MM.1S (cell line): ENCODE results near the gene FXYD4.
"Not testable (repeated sequence)": the region's sequence is repeated elsewhere in the genome, so short reads cannot be mapped to it uniquely, and the experiment has no call there.

Source experiments
- DNase-seq: peaks from one replicate; pipeline ENCODE4 v3.0.0-alpha.2; 2015
- H2AFZ ChIP-seq: fragments of 300-600 bp; sonication (generic); 2 replicates; pipeline ENCODE4 v1.6.0; 2016; ENCODE audit warnings: antibody characterized with exemption, low read length
- H3F3A ChIP-seq: fragments of 300-600 bp; sonication (generic); 2 replicates; pipeline ENCODE4 v1.6.1; 2016; ENCODE audit warnings: mild to moderate bottlenecking, antibody characterized with exemption, low read length, moderate library complexity, mixed read lengths; ENCODE audit not compliant: insufficient read depth
- H3K27ac ChIP-seq: fragments of 300-600 bp; sonication (generic); 2 replicates; pipeline ENCODE4 v1.5.1; 2016; ENCODE audit warnings: mild to moderate bottlenecking, low read length
- H3K27me3 ChIP-seq: fragments of 300-600 bp; sonication (generic); replicated peaks from 2 replicates; pipeline ENCODE4 v1.6.0; 2016; ENCODE audit warnings: low read length; ENCODE audit not compliant: insufficient read depth
- H3K36me3 ChIP-seq: fragments of 300-600 bp; sonication (generic); replicated peaks from 2 replicates; pipeline ENCODE4 v1.6.1; 2016; ENCODE audit warnings: mild to moderate bottlenecking, low read length, mixed read lengths; ENCODE audit not compliant: insufficient read depth
- H3K4me1 ChIP-seq: fragments of 300-600 bp; sonication (generic); 2 replicates; pipeline ENCODE4 v1.6.1; 2016; ENCODE audit warnings: low read length, mixed read lengths
- H3K4me2 ChIP-seq: fragments of 300-600 bp; sonication (generic); 2 replicates; pipeline ENCODE4 v1.6.0; 2016; ENCODE audit warnings: low read depth, low read length
- H3K4me3 ChIP-seq: fragments of 300-600 bp; sonication (generic); 2 replicates; pipeline ENCODE4 v1.5.1; 2016; ENCODE audit warnings: low read length, mixed read lengths
- H3K79me2 ChIP-seq: fragments of 300-600 bp; sonication (generic); 2 replicates; pipeline ENCODE4 v1.6.1; 2016; ENCODE audit warnings: mixed run types, low read length, mixed read lengths
- H3K9ac ChIP-seq: fragments of 300-600 bp; sonication (generic); 2 replicates; pipeline ENCODE4 v1.6.1; 2016; ENCODE audit warnings: low read length, mixed read lengths
- H3K9me2 ChIP-seq: fragments of 300-600 bp; sonication (generic); replicated peaks from 2 replicates; pipeline ENCODE4 v1.6.1; 2016; ENCODE audit warnings: mild to moderate bottlenecking, low read length, mixed read lengths; ENCODE audit not compliant: insufficient read depth
- H3K9me3 ChIP-seq: fragments of 300-600 bp; sonication (generic); replicated peaks from 2 replicates; pipeline ENCODE4 v1.6.1; 2016; ENCODE audit warnings: mild to moderate bottlenecking, low read length, mixed read lengths; ENCODE audit not compliant: insufficient read depth
- H4K20me1 ChIP-seq: fragments of 300-600 bp; sonication (generic); 2 replicates; pipeline ENCODE4 v1.6.1; 2016; ENCODE audit warnings: mild to moderate bottlenecking, low read length, moderate library complexity, mixed read lengths; ENCODE audit not compliant: insufficient read depth
- EZH2 ChIP-seq: fragments of 300-600 bp; sonication (generic); optimal IDR thresholded peaks from 2 replicates; pipeline ENCODE3; 2017; ENCODE audit warnings: low read depth, mild to moderate bottlenecking, antibody characterized with exemption, low read length, mixed read lengths
- EZH2phosphoT487 ChIP-seq: fragments of 300-600 bp; sonication (generic); IDR thresholded peaks from 2 replicates; pipeline ENCODE4 v1.6.1; 2018; ENCODE audit warnings: antibody characterized with exemption, low read length
- TF ChIP-seq, protein P1 (sequence below): fragments of 300-600 bp; sonication (generic); IDR thresholded peaks from 2 replicates; pipeline ENCODE4 v1.5.1; 2016; ENCODE audit warnings: antibody characterized with exemption, low read length, mixed read lengths

The FXYD4 gene

DNA sequence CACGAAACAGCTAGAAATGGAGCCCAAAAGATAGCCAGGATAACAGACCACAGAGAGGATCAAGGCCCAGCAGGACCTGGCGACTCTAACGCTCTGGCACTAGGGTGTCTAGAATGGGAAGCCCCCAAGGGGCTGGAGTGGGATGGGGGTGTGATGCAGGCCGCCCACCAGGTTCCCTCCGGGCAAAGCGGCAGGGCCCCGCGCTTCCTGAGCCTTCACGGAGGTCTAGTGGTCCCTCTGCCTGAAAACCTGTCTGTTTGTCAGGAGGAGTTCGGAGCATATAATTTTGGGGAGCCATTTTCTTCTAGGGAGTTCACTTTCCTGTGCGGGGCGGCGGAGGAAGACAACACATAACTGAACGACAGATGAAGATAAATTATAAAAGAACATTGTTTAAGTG lies 48.2 kb upstream of the FXYD4 start:
- Histone ChIP-seq H3K27me3 (peaks cover 12% of the 10 kb centered on the region), H3K9ac (no peak overlapping the region; the same call in 1 of the 2 replicates), H4K20me1 (no peaks in the 10 kb centered on the region), H3K4me2 (peak overlapping the region; percentile 66), H3F3A (no peaks in the 10 kb centered on the region), H3K4me3 (peak overlapping the region; percentile 39; the same call in 1 of the 2 replicates), H3K4me1 (no peaks in the 10 kb centered on the region), H3K36me3 (no peaks in the 10 kb centered on the region), H3K9me2 (no peaks in the 10 kb centered on the region), H3K27ac (no peak overlapping the region), H2AFZ (peak overlapping the region; percentile 81), H3K9me3 (no peaks in the 10 kb centered on the region), H3K79me2 (no peaks in the 10 kb centered on the region)
- no peak for DNase-seq
- TF ChIP-seq EZH2phosphoT487 (no peak), EZH2 (no peak)
- TF ChIP-seq, protein P1, sequence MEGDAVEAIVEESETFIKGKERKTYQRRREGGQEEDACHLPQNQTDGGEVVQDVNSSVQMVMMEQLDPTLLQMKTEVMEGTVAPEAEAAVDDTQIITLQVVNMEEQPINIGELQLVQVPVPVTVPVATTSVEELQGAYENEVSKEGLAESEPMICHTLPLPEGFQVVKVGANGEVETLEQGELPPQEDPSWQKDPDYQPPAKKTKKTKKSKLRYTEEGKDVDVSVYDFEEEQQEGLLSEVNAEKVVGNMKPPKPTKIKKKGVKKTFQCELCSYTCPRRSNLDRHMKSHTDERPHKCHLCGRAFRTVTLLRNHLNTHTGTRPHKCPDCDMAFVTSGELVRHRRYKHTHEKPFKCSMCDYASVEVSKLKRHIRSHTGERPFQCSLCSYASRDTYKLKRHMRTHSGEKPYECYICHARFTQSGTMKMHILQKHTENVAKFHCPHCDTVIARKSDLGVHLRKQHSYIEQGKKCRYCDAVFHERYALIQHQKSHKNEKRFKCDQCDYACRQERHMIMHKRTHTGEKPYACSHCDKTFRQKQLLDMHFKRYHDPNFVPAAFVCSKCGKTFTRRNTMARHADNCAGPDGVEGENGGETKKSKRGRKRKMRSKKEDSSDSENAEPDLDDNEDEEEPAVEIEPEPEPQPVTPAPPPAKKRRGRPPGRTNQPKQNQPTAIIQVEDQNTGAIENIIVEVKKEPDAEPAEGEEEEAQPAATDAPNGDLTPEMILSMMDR, result no peak

DNA sequence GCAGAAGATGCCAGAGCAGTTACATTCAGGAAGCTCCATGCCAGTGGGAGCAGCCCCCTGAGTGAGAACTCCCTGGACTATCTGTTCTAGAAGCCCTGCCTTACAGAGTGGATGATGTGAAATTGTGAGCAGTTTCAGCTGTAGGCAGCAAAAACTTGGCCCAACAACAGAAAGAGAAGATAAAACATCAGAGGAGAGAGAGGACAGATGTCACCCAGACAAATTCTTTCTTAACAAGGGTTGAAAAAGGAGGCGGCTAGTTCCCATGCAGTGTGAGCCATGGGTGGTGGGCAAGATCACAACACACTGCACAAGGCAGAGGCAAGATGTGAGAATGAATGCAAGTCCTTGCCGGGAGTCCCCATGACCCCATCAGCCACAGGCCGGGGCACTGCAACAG lies 46.6 kb upstream of the FXYD4 start:
- H3K79me2 ChIP-seq, result no peaks in the 10 kb centered on the region
- no peak overlapping the region for H2AFZ ChIP-seq
- no peaks in the 10 kb centered on the region for H3F3A ChIP-seq
- H3K27ac ChIP-seq, result no peak overlapping the region
- H3K9me3 ChIP-seq, result no peaks in the 10 kb centered on the region
- no peak overlapping the region for H3K4me2 ChIP-seq
- H3K9ac ChIP-seq, result no peak overlapping the region
- H3K27me3 ChIP-seq, result peaks cover 14% of the 10 kb centered on the region
- H3K4me3 ChIP-seq, result no peak overlapping the region
- no peaks in the 10 kb centered on the region for H3K9me2 ChIP-seq
- no peak for DNase-seq
- H4K20me1 ChIP-seq, result no peaks in the 10 kb centered on the region
- TF ChIP-seq EZH2phosphoT487 (no peak), EZH2 (no peak)
- TF ChIP-seq, protein P1, result no peak
- no peaks in the 10 kb centered on the region for H3K4me1 ChIP-seq
- no peaks in the 10 kb centered on the region for H3K36me3 ChIP-seq

DNA sequence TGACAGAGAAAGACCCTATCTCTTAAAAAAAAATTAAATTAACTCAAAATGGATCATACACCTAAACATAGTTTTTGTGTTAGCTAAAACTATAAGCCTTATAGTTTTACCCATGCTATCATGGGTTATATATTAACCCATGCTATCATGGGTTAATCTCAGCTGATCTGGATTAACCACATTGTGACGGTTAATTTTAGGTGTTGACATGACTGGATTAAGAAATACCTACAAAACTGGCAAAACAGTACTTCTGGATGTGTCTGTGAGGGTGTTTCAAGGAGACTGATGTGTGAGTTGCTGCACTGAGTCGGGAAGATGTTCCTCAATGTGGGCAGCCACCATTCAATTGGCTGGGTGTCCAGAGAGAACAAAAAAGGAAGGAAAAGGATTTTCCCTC lies 44.3 kb upstream of the FXYD4 start:
- Histone ChIP-seq H3K9me3 (no peaks in the 10 kb centered on the region), H3K79me2 (no peaks in the 10 kb centered on the region), H3K9ac (no peak overlapping the region), H3K27ac (no peak overlapping the region), H3K9me2 (no peaks in the 10 kb centered on the region), H2AFZ (no peak overlapping the region), H3K36me3 (no peaks in the 10 kb centered on the region), H3F3A (no peaks in the 10 kb centered on the region), H3K4me3 (no peak overlapping the region), H4K20me1 (no peaks in the 10 kb centered on the region), H3K4me2 (no peak overlapping the region), H3K4me1 (no peaks in the 10 kb centered on the region), H3K27me3 (peaks cover 14% of the 10 kb centered on the region)
- DNase-seq, result no peak
- TF ChIP-seq EZH2phosphoT487 (no peak), EZH2 (no peak)
- TF ChIP-seq, protein P1, result no peak

DNA sequence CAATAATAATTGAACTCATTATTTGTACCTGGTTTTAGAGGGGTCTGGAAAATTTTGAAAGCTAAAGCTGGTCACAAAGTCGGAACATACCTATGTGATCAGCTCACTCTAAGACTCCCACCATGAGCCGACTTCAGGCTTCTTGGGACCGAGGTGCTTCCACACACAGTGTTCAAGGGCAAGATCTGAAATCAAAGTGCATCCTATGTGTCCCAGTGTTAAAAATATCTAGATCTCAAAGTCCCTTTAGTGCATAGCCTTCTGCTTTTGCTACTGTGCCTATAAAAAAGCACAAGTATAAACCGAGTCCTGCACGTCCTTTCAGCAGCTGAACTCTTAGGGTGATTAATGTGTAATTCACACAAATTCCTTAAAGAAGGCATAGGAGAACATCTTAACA lies 43.5 kb upstream of the FXYD4 start:
- TF ChIP-seq EZH2 (no peak), EZH2phosphoT487 (no peak)
- TF ChIP-seq, protein P1, result no peak
- Histone ChIP-seq H3K79me2 (no peaks in the 10 kb centered on the region), H3K36me3 (no peaks in the 10 kb centered on the region), H3K4me3 (no peak overlapping the region), H3K4me2 (no peak overlapping the region), H3F3A (no peaks in the 10 kb centered on the region), H3K9me3 (no peaks in the 10 kb centered on the region), H3K27ac (no peak overlapping the region), H3K27me3 (peaks cover 14% of the 10 kb centered on the region), H2AFZ (no peak overlapping the region), H3K4me1 (no peaks in the 10 kb centered on the region), H4K20me1 (no peaks in the 10 kb centered on the region), H3K9me2 (no peaks in the 10 kb centered on the region), H3K9ac (no peak overlapping the region)
- DNase-seq, result no peak

DNA sequence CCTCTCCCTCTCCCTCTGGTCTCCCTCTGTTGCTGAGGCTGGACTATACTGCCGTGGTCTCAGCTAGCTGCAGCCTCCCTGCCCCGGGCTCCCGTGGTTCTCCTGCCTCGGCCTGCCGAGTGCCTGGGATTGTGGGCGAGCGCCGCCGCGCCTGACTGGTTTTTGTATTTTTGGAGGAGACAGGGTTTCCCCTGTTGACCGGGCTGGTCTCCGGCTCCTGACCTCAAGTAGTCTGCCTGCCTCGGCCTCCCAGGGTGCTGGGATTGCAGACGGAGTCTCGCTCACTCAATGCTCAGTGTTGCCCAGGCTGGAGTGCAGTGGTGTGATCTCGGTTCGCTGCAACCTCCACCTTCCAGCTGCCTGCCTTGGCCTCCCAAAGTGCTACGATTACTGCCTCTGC lies 42.6 kb upstream of the FXYD4 start:
- H3K79me2 ChIP-seq, H3K4me1 ChIP-seq, DNase-seq, H3K9me2 ChIP-seq, H3K4me3 ChIP-seq, H3F3A ChIP-seq, H2AFZ ChIP-seq, H3K9ac ChIP-seq, H3K4me2 ChIP-seq, H3K27ac ChIP-seq, H3K36me3 ChIP-seq, H3K9me3 ChIP-seq, H4K20me1 ChIP-seq: not testable (repeated sequence)
- H3K27me3 ChIP-seq, result peaks cover 14% of the 10 kb centered on the region
